H1 (cell line): ENCODE data around the gene MAN1C1. TPM values are rescaled to one million over a fixed set of nuclear protein-coding genes. Genes with fewer than 3 reads are reported as not detected.

Source experiments
- ASH2L ChIP-seq: fragments of 200-600, 300-600 bp; sonication (generic); IDR thresholded peaks from one replicate; pipeline ENCODE4 v1.7.1; 2017; ENCODE audit warnings: low read length
- CREB1 ChIP-seq: IDR thresholded peaks from 2 replicates; pipeline ENCODE4 v1.6.1; 2012; ENCODE audit warnings: inconsistent platforms
- GTF2F1 ChIP-seq: IDR thresholded peaks from 2 replicates; pipeline ENCODE4 v1.6.1; 2012; ENCODE audit warnings: low read depth, low read length, improper control_type of control experiment, borderline replicate concordance
- MAX ChIP-seq: IDR thresholded peaks from 2 replicates; pipeline ENCODE4 v1.6.1; 2012; ENCODE audit warnings: inconsistent platforms
- POLR2A ChIP-seq, 2 experiments: IDR thresholded peaks; 1 replicate in 1 of 2; 2 replicates in 1 of 2; pipeline ENCODE4 v1.6.1; 2011; ENCODE audit warnings: low read depth in 2 of 2, low read length in 2 of 2, mild to moderate bottlenecking in 2 of 2; ENCODE audit errors: control extremely low read depth in 1 of 2
- RAD21 ChIP-seq, 2 experiments: IDR thresholded peaks in 1 of 2; conservative IDR thresholded peaks in 1 of 2; 2 replicates each; pipeline ENCODE4 v1.6.1; 2011; ENCODE audit warnings: low read depth in 2 of 2, low read length in 2 of 2, improper control_type of control experiment in 1 of 2, inconsistent platforms in 1 of 2, mild to moderate bottlenecking in 1 of 2, moderate library complexity in 1 of 2
- RFX5 ChIP-seq: IDR thresholded peaks from 2 replicates; pipeline ENCODE4 v1.6.1; 2011; ENCODE audit warnings: low read depth, low read length, improper control_type of control experiment, borderline replicate concordance
- SAP30 ChIP-seq: fragments of 300-600 bp; sonication (generic); IDR thresholded peaks from 2 replicates; pipeline ENCODE4 v1.7.1; 2012; ENCODE audit warnings: low read length, moderate library complexity, mild to moderate bottlenecking, inconsistent platforms; ENCODE audit not compliant: insufficient read depth, insufficient replicate concordance
- TAF1 ChIP-seq: IDR thresholded peaks from 2 replicates; pipeline ENCODE4 v1.6.1; 2011; ENCODE audit warnings: mild to moderate bottlenecking, low read depth, low read length
- TEAD4 ChIP-seq: IDR thresholded peaks from 2 replicates; pipeline ENCODE4 v1.6.1; 2012; ENCODE audit warnings: low read depth, low read length, inconsistent platforms, mixed read lengths
- polyA plus RNA-seq, 7 experiments: library from polyadenylated mRNA; depleted of rRNA in 3 of 7; stranded (reverse) in 5 of 7; unstranded in 2 of 7; fragments of >200 nt in 5 of 7; fragments of 200-250 nt in 2 of 7; gene quantifications; 1 replicate in 5 of 7; 2 replicates in 1 of 7; 4 replicates in 1 of 7; pipeline versions ENCODE4 v1.2.1 to v1.2.3, GENCODE V29; 2011 to 2013; ENCODE audit warnings: missing spikeins in 2 of 7, mixed read lengths in 2 of 7
- total RNA-seq: library from RNA; stranded (reverse); fragmentation: NEBNext Ultra II Directional; extraction: Animal tissue kit (Norgen Biotek cat#: 25700); gene quantifications from 2 replicates; pipeline ENCODE4 v1.2.1, GENCODE V29; 2021
- TF ChIP-seq, protein P1 (sequence below): fragments of 300-600 bp; sonication (generic); IDR thresholded peaks from 2 replicates; pipeline ENCODE4 v1.7.1; 2012; ENCODE audit warnings: low read length, moderate library complexity, mild to moderate bottlenecking, inconsistent platforms; ENCODE audit not compliant: insufficient replicate concordance

MAN1C1 gene
- total and polyA plus RNA-seq, 2 of the 8 experiments (the other 6 are each of a cell fraction or from before 2014, with no cell fraction given), result 7.8 to 15.2 TPM

DNA sequence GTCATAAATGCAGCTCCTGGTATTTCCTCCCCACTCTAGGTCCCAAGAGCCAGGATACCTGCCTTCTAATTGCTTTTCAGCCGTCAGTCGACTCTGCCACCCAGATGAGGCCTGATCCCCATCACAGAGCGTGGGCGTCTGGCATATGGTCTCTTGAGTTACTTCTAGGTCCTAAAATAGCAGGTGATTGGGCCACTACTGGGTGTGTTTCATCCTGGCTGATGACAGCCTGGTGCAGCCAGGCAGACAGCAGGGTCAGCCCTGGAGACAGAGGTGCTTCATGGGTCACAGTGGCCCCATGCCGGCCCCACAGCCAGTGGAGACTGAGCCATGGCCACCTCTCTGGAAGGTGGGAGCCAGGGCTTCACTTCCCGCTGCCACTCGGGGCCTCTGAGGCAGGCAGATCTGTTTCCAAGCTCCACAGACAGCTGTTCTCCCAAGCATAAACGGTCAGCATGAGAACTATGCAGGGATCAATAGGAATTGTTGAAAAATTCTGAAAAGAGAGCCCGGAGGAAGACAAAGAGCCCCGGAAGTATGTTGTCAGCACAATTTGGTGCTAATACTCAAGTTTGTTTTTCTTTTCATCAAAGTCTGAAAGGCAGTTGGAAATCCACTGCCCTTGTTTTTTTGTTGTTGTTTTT, 83.0 kb downstream of the MAN1C1 start (continued):
- TF ChIP-seq, protein P1, sequence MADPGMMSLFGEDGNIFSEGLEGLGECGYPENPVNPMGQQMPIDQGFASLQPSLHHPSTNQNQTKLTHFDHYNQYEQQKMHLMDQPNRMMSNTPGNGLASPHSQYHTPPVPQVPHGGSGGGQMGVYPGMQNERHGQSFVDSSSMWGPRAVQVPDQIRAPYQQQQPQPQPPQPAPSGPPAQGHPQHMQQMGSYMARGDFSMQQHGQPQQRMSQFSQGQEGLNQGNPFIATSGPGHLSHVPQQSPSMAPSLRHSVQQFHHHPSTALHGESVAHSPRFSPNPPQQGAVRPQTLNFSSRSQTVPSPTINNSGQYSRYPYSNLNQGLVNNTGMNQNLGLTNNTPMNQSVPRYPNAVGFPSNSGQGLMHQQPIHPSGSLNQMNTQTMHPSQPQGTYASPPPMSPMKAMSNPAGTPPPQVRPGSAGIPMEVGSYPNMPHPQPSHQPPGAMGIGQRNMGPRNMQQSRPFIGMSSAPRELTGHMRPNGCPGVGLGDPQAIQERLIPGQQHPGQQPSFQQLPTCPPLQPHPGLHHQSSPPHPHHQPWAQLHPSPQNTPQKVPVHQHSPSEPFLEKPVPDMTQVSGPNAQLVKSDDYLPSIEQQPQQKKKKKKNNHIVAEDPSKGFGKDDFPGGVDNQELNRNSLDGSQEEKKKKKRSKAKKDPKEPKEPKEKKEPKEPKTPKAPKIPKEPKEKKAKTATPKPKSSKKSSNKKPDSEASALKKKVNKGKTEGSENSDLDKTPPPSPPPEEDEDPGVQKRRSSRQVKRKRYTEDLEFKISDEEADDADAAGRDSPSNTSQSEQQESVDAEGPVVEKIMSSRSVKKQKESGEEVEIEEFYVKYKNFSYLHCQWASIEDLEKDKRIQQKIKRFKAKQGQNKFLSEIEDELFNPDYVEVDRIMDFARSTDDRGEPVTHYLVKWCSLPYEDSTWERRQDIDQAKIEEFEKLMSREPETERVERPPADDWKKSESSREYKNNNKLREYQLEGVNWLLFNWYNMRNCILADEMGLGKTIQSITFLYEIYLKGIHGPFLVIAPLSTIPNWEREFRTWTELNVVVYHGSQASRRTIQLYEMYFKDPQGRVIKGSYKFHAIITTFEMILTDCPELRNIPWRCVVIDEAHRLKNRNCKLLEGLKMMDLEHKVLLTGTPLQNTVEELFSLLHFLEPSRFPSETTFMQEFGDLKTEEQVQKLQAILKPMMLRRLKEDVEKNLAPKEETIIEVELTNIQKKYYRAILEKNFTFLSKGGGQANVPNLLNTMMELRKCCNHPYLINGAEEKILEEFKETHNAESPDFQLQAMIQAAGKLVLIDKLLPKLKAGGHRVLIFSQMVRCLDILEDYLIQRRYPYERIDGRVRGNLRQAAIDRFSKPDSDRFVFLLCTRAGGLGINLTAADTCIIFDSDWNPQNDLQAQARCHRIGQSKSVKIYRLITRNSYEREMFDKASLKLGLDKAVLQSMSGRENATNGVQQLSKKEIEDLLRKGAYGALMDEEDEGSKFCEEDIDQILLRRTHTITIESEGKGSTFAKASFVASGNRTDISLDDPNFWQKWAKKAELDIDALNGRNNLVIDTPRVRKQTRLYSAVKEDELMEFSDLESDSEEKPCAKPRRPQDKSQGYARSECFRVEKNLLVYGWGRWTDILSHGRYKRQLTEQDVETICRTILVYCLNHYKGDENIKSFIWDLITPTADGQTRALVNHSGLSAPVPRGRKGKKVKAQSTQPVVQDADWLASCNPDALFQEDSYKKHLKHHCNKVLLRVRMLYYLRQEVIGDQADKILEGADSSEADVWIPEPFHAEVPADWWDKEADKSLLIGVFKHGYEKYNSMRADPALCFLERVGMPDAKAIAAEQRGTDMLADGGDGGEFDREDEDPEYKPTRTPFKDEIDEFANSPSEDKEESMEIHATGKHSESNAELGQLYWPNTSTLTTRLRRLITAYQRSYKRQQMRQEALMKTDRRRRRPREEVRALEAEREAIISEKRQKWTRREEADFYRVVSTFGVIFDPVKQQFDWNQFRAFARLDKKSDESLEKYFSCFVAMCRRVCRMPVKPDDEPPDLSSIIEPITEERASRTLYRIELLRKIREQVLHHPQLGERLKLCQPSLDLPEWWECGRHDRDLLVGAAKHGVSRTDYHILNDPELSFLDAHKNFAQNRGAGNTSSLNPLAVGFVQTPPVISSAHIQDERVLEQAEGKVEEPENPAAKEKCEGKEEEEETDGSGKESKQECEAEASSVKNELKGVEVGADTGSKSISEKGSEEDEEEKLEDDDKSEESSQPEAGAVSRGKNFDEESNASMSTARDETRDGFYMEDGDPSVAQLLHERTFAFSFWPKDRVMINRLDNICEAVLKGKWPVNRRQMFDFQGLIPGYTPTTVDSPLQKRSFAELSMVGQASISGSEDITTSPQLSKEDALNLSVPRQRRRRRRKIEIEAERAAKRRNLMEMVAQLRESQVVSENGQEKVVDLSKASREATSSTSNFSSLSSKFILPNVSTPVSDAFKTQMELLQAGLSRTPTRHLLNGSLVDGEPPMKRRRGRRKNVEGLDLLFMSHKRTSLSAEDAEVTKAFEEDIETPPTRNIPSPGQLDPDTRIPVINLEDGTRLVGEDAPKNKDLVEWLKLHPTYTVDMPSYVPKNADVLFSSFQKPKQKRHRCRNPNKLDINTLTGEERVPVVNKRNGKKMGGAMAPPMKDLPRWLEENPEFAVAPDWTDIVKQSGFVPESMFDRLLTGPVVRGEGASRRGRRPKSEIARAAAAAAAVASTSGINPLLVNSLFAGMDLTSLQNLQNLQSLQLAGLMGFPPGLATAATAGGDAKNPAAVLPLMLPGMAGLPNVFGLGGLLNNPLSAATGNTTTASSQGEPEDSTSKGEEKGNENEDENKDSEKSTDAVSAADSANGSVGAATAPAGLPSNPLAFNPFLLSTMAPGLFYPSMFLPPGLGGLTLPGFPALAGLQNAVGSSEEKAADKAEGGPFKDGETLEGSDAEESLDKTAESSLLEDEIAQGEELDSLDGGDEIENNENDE, result no peak
- TF ChIP-seq RAD21 (IDR thresholded peaks at IDR 0.05 in 1 of 2, conservative IDR thresholded peaks at IDR 0.05 in 1 of 2; ENCODE audit: low read depth in 2 of 2, low read length in 2 of 2) (no peak), TAF1 (no peak), TEAD4 (no peak), MAX (no peak), POLR2A (IDR thresholded peaks at IDR 0.05; ENCODE audit: control extremely low read depth in 1 of 2, low read depth in 2 of 2, low read length in 2 of 2) (no peak), CREB1 (no peak), SAP30 (no peak), ASH2L (no peak), RFX5 (no peak), GTF2F1 (no peak)
